Effector memory CD8-positive, alpha-beta T cell (primary cell): ENCODE results near the gene DGAT2.

Source experiments
- ATAC-seq: fragments of 150-1000 bp; cut with Tn5 transposase; replicated peaks from 2 replicates; pipeline ENCODE4 v1.10.0; 2021; ENCODE audit warnings: mild to moderate bottlenecking, moderate library complexity
- DNase-seq, 3 experiments: peaks; one replicate each; pipeline ENCODE4 v3.0.0; 2021
- H3K27ac Mint-ChIP-seq, 2 donors: one replicate each; pipeline ENCODE4 v1.8.0; 2022; ENCODE audit warnings: mild to moderate bottlenecking in 2 of 2, mixed read lengths in 2 of 2, moderate library complexity in 2 of 2
- H3K27me3 Mint-ChIP-seq, 2 donors: one replicate each; pipeline ENCODE4 v1.8.0; 2022; ENCODE audit warnings: mixed read lengths in 2 of 2
- H3K36me3 Mint-ChIP-seq: one replicate; pipeline ENCODE4 v1.8.0; 2022; ENCODE audit warnings: mild to moderate bottlenecking, moderate library complexity, mixed read lengths; ENCODE audit not compliant: insufficient read depth
- H3K4me1 Mint-ChIP-seq, 2 donors: one replicate each; pipeline ENCODE4 v1.8.0; 2022; ENCODE audit warnings: low read depth in 2 of 2, mixed read lengths in 2 of 2
- H3K4me3 Mint-ChIP-seq, 2 donors: one replicate each; pipeline ENCODE4 v1.8.0; 2022; ENCODE audit warnings: mild to moderate bottlenecking in 2 of 2, mixed read lengths in 2 of 2, moderate library complexity in 2 of 2
- H3K9me3 Mint-ChIP-seq, 2 donors: one replicate each; pipeline ENCODE4 v1.8.0; 2022; ENCODE audit warnings: mixed read lengths in 2 of 2

DGAT2 gene

DNA sequence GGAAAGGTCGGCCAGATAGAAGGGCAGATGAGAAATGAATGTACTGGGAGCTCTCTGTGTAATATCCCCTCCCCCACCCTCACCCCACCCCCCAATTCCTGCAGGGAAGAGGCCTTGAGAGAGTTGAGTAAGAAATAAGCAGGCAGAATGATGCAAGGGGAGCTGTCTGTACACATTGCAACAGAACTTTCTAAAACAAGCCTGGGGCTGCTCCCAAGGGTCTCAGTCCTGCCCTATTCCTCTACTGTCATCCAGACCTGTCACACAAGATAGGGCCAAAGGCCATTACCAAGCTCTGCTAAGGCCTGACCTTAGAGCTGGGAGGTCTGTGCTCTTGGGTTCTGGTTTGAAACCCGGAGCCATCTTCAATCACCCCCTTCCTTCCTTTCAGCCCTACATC is 5.7 kb upstream of the DGAT2 start:
- Mint-ChIP-seq H3K27ac (no peak overlapping the region), H3K4me3 (no peak overlapping the region), H3K9me3 (no peaks in the 10 kb centered on the region), H3K27me3 (peaks cover 0 to 25% of the 10 kb centered on the region in 2 donors), H3K4me1 (peaks cover 3 to 4% of the 10 kb centered on the region in 2 donors), H3K36me3 (peaks cover 5% of the 10 kb centered on the region)
- DNase-seq: no peak
- ATAC-seq: no peak

DNA sequence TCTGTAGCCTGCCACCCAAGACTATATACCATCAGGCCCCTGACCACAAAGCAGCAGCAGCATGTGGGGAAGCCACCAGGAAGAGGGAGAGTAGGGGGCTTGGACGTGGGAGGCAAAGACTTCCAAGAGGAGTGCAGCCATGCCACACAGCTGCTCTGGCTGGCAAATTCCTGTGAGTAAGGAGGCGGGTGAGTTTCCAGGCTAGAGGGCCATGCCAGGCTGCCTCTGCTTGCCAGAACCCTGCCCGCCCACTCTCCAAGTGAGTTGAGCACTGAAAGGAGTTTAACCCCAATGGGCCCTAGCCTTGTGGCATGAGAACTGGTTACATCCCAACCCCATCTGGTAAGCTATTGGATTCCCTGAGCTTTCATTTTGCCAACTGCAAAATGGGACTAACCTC is 4.7 kb upstream of the DGAT2 start:
- no peak for ATAC-seq
- no peaks in the 10 kb centered on the region for H3K9me3 Mint-ChIP-seq
- DNase-seq: no peak
- H3K4me3 Mint-ChIP-seq: no peak overlapping the region
- peaks cover 0 to 30% of the 10 kb centered on the region in 2 donors for H3K27me3 Mint-ChIP-seq
- H3K27ac Mint-ChIP-seq: no peak overlapping the region
- peaks cover 8% of the 10 kb centered on the region for H3K36me3 Mint-ChIP-seq
- H3K4me1 Mint-ChIP-seq: peaks cover 9% of the 10 kb centered on the region in 2 donors

DNA sequence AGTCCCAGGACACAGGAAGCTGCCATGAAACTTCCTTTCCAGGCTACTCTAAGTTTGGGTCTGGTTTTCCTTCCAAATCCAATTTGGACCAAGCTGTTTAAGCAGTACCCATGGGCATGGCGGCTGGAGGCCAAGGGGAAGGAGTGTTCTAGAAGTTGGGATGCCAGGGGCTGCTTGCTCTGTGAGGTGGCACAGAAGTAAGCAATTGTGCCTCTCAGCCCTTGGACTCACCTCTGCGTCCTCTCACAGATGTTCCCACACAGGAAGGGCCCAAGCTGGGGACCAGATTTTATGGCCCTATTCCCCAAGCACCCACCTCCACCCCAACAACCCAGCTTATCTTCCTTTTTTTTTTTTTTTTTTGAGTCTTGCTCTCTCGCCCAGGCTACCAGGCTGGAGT is 3.5 kb upstream of the DGAT2 start:
- no peak for DNase-seq
- no peak for ATAC-seq
- Mint-ChIP-seq H3K27me3 (peaks cover 4 to 40% of the 10 kb centered on the region in 2 donors), H3K27ac (no peak overlapping the region), H3K4me3 (no peak overlapping the region), H3K4me1 (peaks cover 12 to 13% of the 10 kb centered on the region in 2 donors), H3K36me3 (peaks cover 8% of the 10 kb centered on the region), H3K9me3 (no peaks in the 10 kb centered on the region)

DNA sequence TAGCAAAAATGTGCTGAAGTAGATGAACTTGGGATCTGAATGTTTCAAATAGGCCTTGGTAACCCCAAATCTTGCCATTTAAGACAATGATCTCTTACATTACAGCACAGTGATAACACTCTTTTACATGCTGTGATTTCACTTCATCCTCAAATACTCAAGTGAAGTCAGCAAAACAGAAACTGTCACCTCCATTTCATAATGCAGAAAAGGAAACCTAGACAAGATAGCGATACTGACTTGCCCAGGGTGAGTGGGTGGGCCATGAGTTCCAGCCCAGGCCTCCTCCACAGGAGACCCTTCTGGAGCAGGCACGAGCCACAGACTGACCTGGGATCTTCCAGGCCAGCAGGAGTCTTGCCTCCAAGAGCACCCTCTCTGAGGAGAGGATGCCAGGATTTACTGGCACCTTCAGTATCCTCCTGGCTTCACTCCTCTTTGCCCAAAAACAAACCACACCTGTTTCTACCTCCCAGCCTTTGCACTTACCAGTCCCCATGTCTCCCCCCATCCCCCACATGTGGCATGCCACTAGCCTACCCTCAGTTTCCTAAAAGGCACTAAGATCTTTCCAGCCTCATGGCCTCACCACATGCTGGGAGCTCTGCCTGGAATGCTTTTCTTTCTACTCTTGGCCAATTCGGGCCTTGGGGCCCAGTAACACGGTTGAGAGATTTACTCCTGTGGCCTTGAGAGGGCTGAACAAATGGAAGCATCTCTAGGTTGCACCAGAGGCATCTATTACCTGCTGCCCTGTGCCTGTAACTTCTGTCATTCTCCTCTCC is 1.9 kb upstream of the DGAT2 start:
- peaks cover 12 to 13% of the 10 kb centered on the region in 2 donors for H3K4me1 Mint-ChIP-seq
- H3K9me3 Mint-ChIP-seq: no peaks in the 10 kb centered on the region
- DNase-seq (no peak), ATAC-seq (no peak)
- H3K27me3 Mint-ChIP-seq: peaks cover 7 to 52% of the 10 kb centered on the region in 2 donors
- H3K27ac Mint-ChIP-seq: peak overlapping the region in 1 of 2 donors; percentile 91
- no peak overlapping the region for H3K4me3 Mint-ChIP-seq
- peaks cover 8% of the 10 kb centered on the region for H3K36me3 Mint-ChIP-seq

DNA sequence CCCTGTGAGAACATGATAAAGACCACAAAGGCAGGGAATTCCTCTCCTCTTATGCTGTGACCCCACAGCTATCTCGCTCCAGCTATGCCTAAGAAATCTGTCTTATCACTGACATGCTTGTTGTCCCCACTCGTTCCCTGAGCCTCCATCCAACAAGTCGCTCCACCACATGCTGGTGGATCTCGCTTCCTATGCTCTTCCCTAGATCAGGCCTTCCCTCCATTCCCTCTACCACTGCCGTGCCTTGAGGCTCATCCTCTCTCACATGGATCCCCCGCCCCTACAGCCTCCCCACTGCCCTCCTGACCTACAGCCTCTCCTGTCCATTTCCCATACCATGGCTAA is 1.4 kb upstream of the DGAT2 start:
- ATAC-seq (no peak), DNase-seq (no peak)
- Mint-ChIP-seq H3K27ac (peak overlapping the region; percentile 87 to 91), H3K9me3 (no peaks in the 10 kb centered on the region), H3K36me3 (peaks cover 8% of the 10 kb centered on the region), H3K27me3 (peaks cover 7 to 52% of the 10 kb centered on the region in 2 donors), H3K4me3 (peak overlapping the region; percentile 14 to 87), H3K4me1 (peaks cover 12 to 13% of the 10 kb centered on the region in 2 donors)

DNA sequence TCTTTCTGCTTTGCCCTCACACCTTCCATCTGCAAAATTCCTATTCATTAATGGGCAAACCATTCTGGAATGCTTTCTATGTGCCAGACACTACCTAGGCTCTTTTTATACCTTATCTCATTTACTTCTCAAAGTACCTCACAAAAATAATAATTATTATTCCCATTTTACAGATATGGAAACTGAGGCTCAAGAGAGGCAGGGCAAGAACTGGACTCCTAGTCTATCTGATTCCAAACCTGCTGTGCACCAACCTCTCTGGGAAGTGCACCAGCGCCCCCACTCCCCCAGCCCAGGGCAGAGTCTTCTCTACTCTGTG is 826 bp upstream of the DGAT2 start:
- Mint-ChIP-seq H3K4me1 (peaks cover 12 to 13% of the 10 kb centered on the region in 2 donors), H3K36me3 (peaks cover 8% of the 10 kb centered on the region), H3K9me3 (no peaks in the 10 kb centered on the region), H3K4me3 (peak overlapping the region; percentile 83 to 87), H3K27me3 (peaks cover 7 to 52% of the 10 kb centered on the region in 2 donors), H3K27ac (peak overlapping the region; percentile 87 to 91)
- ATAC-seq: no peak
- DNase-seq: no peak

DNA sequence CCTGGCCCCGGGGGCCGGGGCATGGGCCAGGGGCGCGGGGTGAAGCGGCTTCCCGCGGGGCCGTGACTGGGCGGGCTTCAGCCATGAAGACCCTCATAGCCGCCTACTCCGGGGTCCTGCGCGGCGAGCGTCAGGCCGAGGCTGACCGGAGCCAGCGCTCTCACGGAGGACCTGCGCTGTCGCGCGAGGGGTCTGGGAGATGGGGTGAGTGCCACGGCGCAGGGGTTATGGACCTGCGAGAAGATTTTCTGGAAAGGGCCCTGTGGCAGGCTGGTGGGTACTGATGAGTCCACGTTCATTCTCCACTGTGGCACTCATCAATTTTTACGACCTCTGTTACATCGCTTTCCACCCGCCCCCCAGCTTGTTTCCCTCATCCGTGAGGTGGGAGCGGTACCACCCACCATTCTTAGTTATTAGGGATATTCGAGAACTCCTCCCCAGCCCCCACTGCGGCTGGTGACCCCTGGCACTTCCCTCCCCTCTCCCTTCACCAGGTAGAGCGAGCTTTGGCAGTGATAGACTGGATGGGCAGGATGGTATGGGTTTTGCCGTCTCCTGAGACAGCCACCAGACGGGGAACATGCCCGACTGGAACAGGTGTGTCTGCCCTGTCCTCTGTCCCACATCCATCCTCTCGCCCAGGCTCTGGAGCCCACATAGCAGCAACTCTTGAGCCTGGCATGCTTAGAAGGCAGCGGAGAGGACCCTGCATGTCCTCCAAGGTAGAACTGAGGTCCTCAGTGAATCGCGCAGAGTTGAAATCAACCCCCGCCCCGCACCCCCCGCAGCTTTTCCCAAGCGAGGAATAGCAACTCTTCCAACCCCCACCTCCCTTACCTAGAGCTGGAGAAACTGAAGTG is 562 bp downstream of the DGAT2 start:
- Mint-ChIP-seq H3K4me1 (peaks cover 12 to 15% of the 10 kb centered on the region in 2 donors), H3K27me3 (peaks cover 7 to 52% of the 10 kb centered on the region in 2 donors), H3K4me3 (peak overlapping the region; percentile 83 to 87), H3K36me3 (peaks cover 11% of the 10 kb centered on the region), H3K9me3 (no peaks in the 10 kb centered on the region), H3K27ac (no peak overlapping the region)
- DNase-seq (no peak), ATAC-seq (no peak)

DNA sequence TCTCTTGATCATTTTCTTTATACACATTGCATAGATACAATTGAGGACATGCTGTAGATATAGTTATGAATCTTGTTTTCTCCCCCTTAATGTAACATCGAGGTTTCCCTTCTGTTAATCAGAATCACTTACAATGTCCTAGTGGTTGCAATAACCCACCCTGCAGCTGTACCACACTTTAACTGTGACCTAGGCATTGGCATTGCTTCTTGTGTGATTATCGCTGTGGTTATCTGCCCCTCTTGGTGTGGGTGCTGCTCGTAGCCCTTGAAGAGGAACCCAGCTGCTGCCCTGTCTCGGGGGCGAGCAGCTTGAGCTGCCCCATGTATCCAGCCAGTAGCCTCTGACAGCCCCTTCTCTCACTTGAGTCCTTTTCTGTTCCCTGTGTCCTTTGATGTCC is 1.5 kb downstream of the DGAT2 start:
- Mint-ChIP-seq H3K36me3 (peaks cover 11% of the 10 kb centered on the region), H3K27ac (no peak overlapping the region), H3K27me3 (peaks cover 7 to 52% of the 10 kb centered on the region in 2 donors), H3K9me3 (no peaks in the 10 kb centered on the region), H3K4me3 (peak overlapping the region; percentile 46 to 54), H3K4me1 (peaks cover 12 to 15% of the 10 kb centered on the region in 2 donors)
- ATAC-seq: no peak
- no peak for DNase-seq

DNA sequence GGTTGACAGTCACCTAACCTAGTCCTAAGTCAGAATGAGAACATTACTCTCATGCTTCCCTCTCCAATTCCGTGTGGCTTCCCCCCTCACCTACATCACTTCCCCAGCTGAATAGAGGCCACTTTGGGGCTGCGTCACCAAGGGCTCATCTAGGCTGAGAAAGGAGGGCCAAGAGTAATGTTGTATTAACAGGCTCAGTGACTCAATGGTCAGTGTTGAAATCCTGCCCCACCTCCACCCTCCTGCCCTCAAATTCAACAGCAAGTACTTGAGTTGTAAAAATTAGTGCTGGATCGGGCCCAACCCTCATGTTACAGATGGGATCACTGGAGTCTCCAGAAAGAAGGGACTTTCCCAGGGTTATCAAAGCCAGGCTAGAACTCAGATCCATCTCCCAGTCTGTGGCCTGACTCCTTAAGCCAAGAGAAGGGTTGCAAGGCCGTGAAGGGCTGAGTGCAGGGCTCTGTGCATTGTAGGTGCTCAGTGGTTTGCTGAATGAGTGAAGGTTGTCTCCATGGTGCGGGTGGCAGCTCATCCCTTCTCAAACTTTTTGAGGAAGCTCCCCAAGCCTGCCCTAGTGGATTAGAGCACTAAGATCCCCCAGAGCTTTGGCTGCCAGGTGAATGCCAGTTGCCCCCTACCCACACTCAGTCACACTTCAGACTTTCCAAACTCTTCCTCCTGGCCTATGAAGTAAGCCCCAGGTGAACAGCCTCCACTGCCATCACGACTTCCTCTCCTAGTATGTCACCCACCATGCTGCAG is 3.2 kb downstream of the DGAT2 start:
- no peak overlapping the region for H3K27ac Mint-ChIP-seq
- DNase-seq: no peak
- H3K4me3 Mint-ChIP-seq: no peak overlapping the region
- H3K4me1 Mint-ChIP-seq: peaks cover 12 to 15% of the 10 kb centered on the region in 2 donors
- H3K36me3 Mint-ChIP-seq: peaks cover 6% of the 10 kb centered on the region
- peaks cover 7 to 38% of the 10 kb centered on the region in 2 donors for H3K27me3 Mint-ChIP-seq
- no peaks in the 10 kb centered on the region for H3K9me3 Mint-ChIP-seq
- no peak for ATAC-seq

DNA sequence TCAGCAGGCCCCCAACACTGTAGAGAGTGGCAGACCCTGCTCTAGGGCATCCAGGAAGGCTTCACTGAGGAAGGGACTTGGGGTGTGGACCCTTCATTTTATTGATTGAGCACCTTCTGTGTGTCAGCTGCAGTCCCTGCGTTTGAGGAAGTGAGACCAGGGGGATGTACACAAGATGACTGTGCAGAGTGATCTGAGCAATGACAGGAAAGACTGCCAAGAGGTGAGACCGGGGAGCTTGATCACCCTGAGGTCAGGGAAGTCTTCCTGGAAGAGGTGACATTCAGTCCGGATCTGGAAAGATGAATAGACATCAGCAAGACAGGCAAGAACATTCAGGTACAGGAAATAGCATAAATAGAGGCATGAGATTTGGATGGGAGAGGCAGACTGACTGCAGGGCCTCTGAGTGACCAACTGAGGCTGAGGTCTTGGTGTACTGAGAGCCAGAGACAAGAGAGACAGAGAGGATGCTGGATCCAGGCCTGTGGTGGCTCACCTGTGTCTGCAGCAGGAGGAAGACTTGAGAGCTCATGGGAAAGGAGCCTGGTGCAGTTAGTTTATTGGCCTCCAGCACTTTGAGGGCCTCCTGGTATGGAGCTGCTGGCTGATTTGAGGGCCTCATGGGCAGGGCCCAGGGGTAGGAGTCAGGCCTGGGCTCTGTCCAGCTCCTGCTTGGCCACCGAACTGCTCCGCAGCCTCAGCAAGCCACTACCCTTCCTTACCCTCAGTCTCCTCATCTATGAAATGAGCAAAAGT is 5.2 kb downstream of the DGAT2 start:
- DNase-seq (no peak), ATAC-seq (peak; percentile 31)
- H3K36me3 Mint-ChIP-seq: peaks cover 3% of the 10 kb centered on the region
- H3K4me1 Mint-ChIP-seq: peaks cover 3 to 21% of the 10 kb centered on the region in 2 donors
- no peak overlapping the region for H3K27ac Mint-ChIP-seq
- H3K4me3 Mint-ChIP-seq: no peak overlapping the region
- H3K9me3 Mint-ChIP-seq: no peaks in the 10 kb centered on the region
- peaks cover 7 to 23% of the 10 kb centered on the region in 2 donors for H3K27me3 Mint-ChIP-seq

DNA sequence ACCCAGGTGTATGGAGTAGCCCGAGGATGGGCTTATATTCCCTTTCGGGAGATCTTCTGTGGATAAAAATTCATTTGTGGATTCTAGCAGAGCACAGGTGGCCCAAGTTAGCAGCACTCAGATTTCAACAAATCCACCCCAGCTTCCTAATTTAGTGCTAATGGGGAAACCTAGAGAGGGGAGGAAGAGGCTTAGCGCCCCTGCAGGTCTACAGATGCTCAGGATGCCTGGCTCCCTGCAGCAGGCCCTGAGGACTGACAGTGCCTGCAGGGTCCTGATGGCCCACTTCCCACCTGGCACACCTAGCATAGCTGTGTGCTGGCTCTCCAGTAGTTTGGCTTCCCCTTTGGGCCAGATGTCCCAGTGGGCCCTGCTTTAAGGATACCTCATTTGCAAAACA is 6.5 kb downstream of the DGAT2 start:
- H3K36me3 Mint-ChIP-seq: peaks cover 3% of the 10 kb centered on the region

DNA sequence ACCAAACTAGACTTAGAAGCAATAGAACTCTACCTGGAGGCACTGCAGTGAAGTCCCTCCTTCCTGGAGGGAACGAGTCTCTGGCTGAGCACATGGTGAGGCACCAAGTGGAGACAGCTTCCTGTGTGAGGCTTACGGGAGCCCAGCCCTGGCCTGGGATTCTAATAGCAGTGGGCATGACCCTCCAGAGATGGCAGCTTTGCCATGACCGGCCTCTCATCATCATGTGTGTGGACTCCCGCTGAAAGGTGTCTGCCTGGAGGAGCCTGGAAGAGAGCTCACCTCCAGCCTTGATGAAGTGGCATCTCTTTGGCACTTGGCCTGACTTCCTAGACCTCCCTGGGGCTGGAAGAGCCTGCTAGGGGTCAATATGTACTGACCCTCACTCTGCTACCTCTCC is 8.0 kb downstream of the DGAT2 start:
- H3K9me3 Mint-ChIP-seq: no peaks in the 10 kb centered on the region
- peak overlapping the region; percentile 56 to 58 for H3K27ac Mint-ChIP-seq
- peaks cover 4 to 22% of the 10 kb centered on the region in 2 donors for H3K4me1 Mint-ChIP-seq
- no peak overlapping the region for H3K4me3 Mint-ChIP-seq
- DNase-seq (no peak), ATAC-seq (no peak)
- H3K27me3 Mint-ChIP-seq: no peaks in the 10 kb centered on the region
- peaks cover 3% of the 10 kb centered on the region for H3K36me3 Mint-ChIP-seq

More for the DNA sequence above, 6.5 kb downstream of the DGAT2 start:
- ATAC-seq (no peak), DNase-seq (no peak)
- Mint-ChIP-seq H3K4me1 (peaks cover 4 to 21% of the 10 kb centered on the region in 2 donors), H3K27me3 (peaks cover 3 to 12% of the 10 kb centered on the region in 2 donors), H3K9me3 (no peaks in the 10 kb centered on the region), H3K27ac (no peak overlapping the region), H3K4me3 (no peak overlapping the region)
